HG03103 (cell line): ENCODE measurements around the gene B4GALT1.
A peak's percentile ranks its signal among the peaks of the same experiment; 100 is the strongest.

Experiments
- ATAC-seq: cut with Tn5 transposase; IDR thresholded peaks from one replicate; pipeline ENCODE4 v1.9.1; 2021; ENCODE audit warnings: low read depth; ENCODE audit not compliant: unreplicated experiment

B4GALT1 gene

DNA sequence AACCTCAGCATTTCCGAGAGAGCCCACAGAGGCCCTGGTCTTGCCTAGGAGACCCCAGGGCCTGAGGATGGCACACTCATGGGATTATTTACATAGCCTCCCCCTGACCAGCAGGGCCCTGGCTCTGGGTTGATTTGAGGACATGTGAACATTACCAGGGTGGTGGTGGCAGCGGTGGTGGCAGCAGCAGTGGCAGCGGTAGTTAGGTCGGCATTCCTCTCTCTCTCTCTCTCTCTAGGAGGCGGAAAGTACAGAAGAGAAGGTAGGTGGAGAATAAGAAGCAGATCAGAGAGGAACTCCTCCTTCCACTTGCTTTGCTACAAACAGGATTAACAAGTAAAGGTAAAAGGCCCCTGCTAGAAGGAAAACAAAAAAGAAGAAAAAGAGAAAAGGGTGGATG lies 39.3 kb downstream of the B4GALT1 start:
- no peak for ATAC-seq

DNA sequence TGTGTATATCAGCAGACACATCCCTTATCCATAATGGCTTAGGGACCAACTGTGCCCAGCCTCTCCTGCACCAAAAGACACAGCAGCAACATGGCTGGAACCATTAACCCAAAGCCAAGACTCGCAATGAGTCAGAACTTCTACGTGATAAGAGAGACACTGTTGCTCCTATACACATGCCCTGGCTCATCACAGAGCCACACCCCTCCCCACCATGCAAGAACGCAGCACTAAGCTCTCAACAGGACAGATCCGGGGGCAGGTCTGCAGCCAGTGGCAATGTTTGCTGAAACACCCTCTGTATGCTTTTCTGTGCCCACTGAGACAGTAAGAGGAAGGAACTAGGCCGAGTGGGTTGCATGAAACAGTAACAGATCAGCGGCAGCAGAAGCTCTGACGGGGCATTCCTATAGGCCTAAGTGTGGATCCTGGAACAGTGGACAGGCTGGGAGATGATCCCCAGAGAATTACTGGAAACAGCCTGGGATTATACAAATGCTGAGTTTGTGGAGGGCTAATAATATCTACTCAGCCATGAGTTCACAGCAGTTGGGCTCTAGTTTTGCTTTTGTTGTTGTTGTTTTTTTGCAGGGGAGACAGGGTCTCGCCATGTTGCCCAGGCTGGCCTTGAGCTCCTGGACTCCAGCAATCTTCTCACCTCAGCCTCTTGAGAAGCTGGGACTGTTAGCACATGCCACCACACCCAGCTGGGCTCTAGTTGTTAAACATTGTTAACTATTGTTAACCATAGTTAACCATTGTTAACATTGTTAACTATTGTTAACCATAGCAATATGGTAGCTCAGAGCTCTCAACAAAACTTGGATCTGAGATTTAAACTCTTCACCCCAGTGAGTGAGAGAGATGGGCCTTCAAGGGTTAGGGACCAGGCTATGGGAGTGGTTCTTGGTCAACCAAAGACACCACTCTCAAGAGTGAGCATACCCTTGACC lies 41.0 kb downstream of the B4GALT1 start:
- ATAC-seq, result no peak

DNA sequence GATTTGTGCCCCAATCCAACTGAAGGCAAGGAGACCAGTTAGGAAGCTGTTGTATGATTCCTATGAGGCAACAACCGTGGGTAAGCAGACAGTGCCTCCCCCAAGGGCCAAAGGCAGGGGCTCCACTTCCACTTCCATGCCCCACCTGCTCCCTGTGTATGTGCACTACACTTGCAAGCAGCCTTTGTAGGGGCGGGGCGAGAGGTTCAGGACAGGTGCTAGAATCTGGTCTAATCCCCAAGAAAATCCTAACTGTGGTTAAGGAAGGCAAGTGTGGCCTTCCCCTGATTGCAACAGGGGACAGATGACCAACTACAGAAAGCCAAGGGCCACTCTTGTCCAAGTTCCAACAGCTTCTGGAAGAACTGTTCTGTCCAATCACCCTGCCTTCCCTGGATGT lies 41.7 kb downstream of the B4GALT1 start:
- no peak for ATAC-seq

DNA sequence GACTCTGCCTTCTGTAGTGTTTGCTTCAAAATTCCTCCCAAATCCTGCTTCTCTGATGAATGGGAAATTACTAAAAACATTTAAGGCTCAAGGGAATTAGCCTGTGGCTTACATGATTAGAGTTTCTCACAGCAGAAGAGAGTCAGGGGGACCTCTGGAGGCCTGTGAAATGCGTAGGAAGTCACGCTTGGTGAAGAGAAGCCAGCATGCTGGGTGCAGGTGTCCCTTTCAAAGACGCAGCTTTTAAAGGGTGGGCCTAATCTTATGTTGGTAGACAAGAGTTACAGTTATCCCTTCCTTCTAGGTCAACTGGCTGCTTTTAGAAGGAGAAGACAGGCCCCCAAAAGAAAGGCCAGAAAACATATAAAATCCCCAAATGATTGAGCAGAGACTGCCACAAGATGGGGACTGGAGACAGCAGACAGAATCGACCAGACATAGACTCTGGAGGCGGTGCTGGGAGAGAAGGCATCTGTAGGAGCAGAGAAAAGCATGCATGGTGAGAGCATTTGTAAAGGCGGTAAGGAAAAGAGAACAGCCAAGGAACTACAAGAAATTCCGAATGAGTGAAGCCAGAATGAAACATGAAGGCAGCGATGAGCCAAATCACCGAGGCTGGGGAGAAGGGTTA lies 42.3 kb downstream of the B4GALT1 start:
- ATAC-seq, result no peak

DNA sequence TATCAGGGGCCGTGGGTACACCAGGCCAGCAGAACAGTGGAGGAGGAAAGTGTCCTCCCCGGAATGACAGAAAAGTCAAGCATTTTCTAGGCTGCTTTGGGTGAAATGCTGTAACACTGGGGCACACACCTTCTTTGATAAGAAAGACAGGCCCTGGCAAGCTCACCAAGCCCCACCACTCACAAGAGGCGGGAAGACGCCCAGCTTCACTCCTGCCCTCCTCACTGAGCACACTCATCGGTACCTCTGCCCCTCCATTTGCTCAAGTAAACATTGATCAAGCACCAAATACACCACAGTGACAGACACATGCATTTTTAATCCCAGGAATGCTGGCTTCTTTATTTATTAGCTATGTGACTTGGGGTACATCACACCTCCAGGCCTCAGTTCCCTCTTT lies 43.1 kb downstream of the B4GALT1 start:
- ATAC-seq, result no peak

DNA sequence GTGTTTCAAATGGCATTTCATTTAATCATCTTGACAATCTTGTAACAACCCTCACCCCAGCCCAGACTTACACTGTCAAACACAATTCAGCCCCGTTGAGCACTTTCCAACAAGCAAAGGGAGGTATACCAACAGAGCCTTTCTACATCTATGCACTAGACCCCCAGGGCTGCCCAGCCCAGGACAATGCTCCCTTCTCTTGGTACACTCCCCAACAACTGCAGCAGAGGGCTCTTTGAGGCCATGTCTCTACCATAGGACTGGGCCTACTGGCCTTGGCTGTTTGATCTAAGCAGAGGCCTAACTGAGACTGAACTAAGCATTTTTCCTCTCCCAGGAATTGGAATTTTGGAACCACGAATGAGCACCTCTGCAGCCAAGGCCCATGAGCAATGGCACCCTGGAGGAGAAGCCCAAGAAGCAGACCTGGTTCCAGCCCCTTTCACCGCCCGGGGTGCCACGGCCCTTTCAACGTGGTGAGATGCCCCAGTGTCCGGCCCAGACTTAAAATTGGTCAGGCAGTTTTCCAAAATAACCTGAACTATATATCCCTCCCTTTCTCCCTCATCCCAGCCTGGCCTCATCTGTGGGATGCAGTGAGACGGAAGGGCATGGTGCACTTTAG lies 43.6 kb downstream of the B4GALT1 start:
- ATAC-seq, result no peak

DNA sequence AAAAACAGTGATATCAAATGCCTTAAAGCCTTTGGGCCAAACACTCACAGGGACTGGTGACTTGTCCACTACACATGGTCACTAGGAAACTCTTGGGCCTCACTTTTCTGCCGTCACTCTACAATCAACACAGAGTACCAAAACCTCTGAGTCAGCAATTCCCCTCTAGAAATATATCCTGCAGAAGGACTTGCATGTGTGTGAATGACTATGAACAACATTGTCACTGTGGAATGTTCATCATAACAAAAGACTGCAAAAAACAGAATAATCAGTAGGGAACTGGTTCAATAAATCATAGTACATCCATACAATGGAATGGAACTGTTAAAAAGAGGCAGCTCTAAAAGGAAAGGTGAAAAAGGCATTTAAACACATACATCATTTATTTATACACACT lies 46.5 kb downstream of the B4GALT1 start:
- ATAC-seq, result no peak

DNA sequence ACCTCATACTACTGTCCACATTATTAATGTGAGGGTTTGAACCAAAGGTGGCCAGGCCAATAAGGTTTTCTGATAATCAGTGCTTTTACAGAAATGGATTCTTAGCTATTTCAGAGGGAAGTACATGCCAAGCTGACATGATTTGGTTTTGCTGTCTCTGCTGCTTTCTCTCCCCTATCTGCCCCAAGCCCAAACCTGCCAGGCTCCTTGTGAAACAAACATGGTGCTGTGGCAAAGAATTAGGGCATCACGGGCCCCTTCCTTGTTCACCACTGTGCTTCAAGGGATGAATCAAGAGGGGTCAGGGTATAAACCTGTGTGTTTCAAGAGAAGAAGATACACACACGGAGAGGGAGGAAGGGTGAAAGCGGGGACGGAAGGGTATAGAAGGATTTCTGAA lies 49.3 kb downstream of the B4GALT1 start:
- no peak for ATAC-seq

DNA sequence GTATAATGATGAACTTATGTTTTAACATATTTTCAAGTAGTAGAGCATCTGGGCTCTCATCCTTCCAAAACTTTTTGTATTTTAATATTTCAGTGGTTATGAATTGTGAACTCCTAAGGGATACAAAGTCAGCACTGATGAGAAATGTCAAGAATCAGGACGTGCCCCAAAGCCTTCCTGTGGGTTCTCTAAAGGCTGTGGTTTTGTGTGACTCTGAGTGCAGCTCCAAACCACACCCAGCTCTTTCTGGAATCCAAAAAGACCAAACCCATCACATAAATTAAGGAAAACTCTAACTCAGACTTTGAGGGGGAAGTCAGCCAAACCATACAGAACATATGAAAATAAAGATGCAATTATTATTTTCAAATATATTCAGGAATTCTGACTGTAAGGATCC lies 49.8 kb downstream of the B4GALT1 start:
- ATAC-seq, result no peak

DNA sequence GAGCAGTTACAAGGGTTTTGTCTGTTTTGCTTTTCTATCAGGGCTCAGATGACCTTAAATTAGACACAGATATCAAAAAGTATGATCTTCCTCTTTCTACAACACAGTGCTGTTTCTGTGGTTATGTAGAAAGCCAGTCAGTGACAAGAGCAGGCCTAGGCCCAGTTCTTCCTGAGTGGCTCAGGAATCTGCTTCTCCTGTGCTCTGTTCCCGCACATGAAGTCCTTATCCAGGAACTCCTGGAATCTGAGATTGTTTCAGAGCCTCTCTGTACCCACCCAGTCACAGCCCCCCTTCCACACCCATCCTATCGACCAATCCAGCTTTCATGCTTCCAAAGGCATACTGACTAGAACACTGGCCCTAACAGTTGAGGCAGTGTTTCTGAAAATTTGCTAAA lies 50.3 kb downstream of the B4GALT1 start:
- ATAC-seq, result peak; percentile 54

DNA sequence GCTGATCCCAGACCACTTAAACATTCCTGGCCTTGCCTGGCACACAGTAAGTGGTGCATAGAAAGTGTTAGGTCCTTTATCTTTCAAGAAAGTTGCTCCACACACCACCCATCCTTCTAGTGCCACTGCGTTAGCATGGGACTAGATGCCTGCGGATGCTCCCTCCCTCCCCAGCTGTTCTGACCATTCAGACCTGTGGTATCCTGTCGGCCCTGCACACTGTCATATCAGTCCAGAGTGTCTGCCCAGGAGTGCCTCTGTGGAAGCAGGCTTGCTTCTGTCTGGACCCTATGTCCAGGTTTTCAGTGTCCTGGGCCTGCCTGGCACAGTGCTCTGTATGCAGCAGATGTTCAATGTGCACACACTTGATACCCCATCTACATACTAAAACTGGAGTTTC lies 52.4 kb downstream of the B4GALT1 start:
- no peak for ATAC-seq

DNA sequence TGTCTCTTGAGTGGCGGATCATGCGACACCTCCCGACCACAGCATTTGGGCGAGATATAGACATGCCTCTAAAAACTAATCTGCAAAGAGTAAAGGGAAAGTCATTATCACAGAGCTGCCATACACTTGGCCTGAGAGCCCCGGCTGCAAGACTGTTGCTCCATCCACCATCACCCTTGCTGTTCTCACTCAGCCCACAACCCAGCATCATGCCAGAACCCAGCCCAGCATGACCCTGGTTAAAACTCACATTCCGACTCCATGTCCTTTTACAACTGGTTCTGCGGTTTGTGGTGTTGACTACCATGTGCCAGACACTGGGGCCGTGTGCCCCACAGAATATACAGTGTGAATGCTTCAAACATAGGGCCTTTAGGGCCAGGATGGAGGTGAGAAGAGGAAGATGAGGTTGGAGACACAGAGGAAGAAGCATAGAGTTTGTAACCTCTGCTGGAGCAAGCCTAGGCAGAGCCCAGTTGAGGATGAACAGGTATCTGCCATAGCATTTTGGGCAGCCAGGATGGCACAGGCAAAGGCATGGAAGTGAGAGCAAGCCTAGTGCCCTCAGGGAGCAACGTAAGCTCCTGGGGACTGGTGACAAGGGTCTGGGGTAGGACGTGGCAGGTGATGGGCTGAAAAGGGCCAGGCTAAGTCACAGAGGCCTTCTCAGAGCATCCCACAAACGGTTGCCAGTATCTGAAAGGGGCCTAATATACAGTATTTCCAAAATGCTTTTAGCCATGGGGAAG lies 53.2 kb downstream of the B4GALT1 start:
- no peak for ATAC-seq

DNA sequence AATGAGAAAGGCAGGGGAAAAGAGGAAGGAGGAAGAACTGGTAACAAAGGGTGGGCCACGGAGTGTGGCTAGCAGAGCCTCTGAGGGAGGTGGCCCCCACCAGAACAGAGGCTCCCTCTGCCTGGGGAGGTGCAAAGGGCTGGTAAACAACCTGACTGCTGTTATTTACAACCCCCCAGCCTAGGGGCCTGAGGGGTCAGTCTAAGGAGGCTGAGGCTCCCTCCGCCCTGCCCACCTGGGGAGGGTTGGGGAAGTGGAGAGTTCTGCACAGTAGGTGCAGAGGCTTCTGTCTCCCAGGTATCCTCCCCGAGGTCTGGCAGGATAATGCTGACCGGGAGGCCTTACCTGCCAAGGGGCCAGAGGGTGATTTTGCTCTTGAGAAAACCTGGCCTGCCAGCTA lies 55.0 kb downstream of the B4GALT1 start:
- no peak for ATAC-seq

DNA sequence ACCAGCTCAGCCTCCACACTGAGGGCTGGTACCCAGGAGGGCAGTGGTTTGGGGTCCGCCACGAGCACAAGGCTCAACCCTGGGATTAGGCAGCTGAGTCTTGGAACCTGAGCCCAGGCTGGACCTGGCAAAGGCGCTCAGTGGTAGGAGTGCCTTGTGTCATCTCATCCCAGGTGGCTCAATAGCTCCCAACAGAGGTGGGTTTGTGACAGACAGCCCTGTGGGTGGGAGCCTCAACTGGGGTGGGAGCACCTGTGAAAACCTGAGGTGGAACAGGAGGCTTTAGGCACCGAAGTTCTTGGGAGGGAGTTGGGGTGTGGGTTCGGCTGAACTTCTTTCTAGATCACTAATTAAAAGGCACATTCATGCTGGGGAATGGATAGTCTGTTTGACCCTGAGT lies 55.5 kb downstream of the B4GALT1 start:
- ATAC-seq, result no peak

DNA sequence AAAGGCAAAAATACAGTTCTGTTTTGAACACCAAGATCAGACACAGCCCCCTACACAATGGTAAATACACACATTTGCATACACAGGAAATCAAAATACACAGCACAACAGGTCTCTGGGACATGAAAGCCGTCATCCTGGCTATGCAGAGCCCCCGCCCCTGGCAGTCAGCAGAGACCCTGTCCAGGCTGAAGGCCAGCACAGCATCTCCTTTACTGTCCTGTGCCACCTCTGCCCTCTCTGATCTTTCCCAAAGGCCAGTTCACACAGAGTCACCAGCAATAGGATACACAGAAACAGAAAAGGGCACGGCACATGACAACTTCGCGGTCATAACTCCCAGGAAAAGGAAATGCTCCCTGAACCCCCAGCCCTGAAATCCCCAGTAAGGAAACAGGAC lies 56.5 kb downstream of the B4GALT1 start:
- ATAC-seq, result no peak

DNA sequence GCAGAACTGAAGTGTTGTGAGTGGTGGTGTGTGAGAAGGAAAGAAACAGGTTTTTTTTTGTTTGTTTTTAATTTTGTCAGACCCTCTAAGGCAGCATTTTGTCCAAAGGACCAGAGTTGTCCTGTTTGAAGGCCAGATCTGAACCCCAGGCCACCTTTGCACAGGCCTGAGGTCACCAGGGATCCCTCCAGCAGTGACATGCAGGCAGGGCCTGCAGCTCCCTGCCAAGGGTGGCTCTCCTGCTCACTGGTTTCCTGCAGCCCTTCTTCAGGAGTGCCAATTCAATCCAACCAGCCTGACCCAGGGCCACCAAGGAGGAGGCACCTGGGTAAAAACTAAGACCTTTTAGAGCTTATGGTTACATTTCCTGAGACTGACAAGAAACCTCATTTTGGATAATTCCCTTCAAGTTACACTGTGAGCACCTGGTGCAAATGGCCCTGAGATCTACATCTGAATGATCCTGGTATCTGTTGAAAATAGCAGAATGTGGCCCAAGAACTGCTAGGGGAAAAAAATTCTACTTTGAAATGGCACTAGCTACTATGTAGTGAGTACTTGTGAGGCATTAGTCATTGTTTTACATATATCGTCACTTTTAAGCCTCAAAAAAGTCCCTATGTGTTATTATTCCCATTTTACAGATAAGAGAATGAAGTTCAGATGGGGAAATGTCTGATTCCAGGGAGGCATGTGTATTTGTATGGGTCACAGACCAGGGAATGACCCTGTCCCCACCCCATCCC lies 57.1 kb downstream of the B4GALT1 start:
- ATAC-seq, result no peak

DNA sequence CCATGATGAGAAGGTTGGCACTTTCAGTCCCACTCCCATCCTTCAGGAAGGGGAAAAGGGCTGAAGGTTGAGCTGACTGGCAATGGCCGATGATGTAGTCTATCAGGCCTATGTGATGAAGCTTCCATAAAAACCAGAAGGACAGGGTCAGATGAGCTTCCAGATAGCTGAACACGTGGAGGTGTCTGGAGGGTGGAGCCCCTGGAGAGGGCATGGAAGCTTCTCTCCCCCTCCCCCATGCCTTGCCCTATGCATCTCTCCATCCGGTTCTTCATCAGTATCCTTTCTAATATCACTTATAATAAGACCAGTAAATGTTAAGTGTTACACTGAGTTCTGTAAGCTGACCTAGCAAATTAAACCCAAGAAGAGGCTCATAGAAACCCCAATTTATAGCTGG lies 58.0 kb downstream of the B4GALT1 start:
- ATAC-seq, result no peak

DNA sequence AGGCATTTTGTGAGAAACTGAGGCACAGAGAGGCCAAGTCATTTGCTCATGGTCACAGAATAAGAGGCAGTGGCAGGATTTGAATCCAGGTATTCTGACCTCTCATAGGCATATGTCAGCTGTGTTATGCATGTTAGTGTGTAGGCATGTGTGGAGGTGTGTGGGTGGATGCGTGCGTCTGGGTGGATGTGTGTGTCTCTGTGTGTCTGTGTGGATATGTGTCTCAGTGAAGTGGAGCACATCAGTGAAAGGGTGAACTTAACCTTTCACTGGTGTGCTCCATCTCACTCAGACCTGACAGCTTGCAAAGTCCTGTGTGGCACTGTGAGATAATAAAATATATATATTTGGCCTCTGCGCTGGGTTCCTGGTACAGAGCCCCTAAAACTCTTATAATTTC lies 58.7 kb downstream of the B4GALT1 start:
- ATAC-seq, result no peak

DNA sequence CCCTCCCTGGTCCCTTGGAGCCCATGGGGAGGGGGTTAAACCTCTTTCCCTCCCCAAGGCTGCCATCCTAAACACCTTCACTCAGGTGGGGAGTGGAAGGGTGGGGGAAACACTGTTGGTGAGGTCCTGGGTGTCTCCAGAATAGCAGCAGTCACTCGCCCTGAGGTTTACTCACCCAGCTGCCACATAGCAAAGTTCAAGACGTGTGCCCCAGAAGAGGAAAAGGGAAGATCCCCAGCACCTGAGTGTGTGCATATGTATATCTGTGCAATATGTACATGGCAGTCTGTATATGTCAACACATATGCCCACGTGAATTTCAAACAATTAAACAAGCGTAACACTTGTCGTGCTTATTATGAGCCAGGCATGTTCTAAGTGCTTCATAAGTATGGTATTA lies 59.4 kb downstream of the B4GALT1 start:
- no peak for ATAC-seq
